NCI-H2107 treated with DMSO at 0.1 percent for 48 hours (cell line): ENCODE results near the gene TTC12.

Source experiments
- DNase-seq: peaks from one replicate; lab custom pipeline; 2025; ENCODE audit not compliant: unreplicated experiment; lab: John Stamatoyannopoulos, UW

Gene TTC12

DNA sequence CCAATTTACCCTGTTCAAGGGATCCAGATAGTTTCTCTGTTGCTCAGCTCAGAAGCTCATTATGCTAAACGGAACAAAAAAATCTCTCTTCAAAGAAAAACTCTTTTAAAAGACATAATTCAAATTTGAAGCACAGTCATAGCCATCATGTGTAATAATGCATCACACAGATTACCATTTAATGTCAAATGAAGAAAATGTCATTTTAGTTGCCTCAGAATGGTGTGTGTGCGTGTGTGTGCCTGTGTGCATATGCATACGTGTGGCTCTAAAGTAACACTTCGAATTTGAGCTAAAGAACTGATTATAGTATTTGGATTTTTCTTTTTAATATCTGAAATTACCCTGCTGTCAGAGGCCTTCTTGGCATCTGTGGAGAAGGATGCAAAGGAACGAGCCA, 9.9 kb downstream of the TTC12 start:
- DNase-seq: no peak

DNA sequence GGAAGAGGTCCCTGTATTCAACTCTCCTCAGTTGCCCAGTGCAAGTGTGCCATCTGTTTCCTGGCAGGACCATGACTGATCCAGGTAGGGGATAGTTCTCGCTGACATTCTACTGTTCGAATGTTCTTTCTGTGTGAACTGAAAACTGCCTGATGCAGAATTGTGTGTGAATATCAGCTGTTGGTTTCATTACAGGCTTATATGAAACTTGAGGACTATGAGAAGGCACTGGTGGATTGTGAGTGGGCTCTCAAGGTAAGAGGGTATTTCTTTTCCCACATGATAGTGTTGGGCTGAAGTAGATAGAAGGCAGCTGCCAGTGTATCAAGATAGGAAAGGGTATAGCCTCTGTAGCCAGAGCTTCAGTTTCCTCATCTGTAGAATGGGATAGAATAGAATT, 15.3 kb downstream of the TTC12 start:
- DNase-seq: no peak

DNA sequence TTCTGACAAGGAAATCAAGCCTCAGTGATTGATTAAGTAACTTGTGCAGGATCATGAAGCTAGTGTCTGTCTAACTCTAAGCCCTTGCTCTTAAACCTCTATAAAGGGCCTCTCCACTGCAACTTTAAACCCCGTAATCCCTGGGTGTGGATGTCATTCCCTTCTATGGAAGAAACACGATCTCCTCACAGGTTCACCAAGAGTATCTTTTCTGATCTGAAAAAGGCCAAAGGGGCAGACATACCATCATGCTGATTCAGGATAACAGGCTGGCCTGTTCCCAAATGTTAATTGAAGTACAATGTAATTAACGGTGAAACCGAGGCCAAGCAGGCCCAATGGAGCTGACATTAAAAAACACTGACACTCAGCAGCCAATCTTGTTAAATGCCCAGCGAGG, 17.1 kb downstream of the TTC12 start:
- DNase-seq: peak; percentile 2

DNA sequence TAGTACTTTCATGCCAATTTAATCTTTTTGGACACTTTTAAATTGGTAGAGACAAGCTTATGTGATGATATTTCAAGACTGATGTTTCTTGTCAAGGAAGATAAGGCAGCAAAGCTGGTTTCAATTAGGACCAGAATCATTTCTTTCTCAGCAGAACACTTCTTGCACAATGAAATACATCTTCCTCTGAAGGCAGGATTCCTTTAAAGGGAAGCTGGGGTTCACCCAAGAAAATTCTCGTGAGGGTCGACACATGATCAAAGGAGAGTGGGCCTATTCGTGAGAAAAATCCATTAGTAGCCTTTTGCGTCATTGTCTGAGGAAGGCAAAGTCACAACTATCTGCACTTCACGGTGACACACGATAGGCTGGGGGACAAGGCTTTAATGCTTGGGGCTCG, 17.6 kb downstream of the TTC12 start:
- no peak for DNase-seq

DNA sequence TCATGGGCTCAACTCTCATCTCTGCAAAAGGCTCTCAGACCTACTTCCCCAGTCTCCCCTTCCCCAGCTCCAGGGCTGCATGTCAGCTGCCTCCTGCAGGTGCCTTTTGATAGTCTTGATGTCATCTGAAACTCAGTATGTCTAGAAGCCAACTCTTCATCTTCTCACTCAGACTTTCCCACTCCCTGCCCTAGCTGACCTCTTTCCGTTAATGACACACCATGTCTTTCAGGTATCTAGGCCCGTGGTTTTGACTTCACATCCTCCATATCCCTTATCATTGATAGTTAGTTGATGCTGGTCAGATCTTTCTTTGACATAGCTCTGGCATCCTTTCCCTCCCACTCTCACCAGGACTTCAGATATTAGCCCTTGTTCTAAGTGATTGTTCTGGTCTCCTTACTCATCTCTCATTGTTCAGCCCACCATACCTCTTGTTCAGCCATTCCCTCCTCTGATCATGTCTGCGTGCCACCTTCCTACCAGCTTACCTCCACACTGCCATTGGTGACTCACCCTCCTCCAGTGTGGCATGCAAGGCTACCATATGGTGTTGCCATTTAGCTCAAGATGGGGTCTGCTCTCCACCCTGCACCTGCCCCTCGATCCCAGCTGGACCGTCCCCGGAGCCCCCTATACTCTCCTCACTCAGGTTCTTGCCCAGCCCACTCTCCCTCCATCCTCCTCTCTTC, 18.4 kb downstream of the TTC12 start:
- DNase-seq: no peak

DNA sequence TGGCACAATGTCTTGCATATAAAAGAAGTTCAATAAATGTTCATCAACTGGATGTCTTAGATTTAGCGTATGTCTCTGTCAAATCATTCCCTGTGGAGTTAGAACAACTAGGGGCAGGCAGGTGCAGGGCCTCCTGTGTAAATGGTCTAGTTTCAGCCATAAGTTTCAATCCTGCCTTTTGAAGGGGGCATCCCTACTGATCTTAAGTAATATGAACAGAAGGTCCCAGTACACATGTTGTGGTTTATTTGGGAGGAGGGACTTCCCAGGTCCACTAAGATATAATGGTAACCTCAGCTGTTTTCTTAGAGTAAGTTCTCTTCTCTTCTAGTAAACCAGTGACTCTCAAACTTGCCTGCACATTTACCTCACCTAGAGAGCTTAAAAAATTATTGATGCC, 19.8 kb downstream of the TTC12 start:
- DNase-seq: no peak

DNA sequence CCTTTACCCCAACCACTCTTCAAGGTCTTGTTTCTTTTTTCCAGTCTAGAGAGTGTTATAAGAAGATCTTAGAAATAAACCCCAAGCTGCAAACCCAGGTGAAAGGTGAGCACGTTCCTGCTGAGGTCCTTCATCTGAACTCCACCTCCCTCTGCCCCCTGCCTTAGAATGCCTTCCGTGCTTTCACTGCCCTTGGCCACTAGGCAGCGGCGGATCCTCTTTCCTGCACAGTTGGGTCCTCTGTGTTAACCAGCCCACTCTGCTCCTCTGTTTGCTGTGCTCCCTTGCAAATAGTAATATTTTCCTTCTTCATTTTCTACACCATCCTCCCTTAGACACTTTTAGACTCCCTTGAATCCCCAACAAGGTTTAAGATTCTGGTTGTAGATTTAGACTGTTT, 24.3 kb downstream of the TTC12 start:
- no peak for DNase-seq

DNA sequence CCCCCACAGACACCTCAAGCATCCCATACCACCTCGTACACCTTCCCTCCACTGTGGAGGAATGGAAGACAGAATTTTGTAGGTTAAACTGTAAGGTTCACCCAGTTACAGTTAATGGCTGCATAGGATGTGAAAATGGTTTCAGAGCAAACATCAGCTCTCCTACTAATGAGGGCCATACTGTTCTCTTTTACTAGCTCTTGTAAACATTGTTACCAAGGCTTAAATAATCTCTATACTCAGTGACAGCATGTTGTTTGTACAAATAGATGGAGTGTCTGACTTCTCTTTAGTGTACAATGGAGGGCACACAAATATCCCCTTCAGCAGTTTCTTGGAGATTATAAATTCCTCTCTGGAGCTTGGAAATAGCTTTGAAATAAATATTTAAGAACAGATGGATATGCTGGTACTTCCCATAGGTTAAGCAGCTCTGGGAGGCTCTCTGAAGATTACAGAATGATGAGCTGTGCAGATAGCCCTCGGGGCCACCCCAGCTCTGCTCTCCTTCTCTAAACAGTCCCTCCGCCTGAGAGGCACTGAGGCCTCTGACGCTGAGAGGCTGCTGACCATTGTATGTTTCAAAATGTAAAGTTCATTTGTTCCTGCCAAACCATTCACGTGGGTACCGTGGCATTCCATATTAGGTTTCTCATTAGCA, 25.7 kb downstream of the TTC12 start:
- no peak for DNase-seq

DNA sequence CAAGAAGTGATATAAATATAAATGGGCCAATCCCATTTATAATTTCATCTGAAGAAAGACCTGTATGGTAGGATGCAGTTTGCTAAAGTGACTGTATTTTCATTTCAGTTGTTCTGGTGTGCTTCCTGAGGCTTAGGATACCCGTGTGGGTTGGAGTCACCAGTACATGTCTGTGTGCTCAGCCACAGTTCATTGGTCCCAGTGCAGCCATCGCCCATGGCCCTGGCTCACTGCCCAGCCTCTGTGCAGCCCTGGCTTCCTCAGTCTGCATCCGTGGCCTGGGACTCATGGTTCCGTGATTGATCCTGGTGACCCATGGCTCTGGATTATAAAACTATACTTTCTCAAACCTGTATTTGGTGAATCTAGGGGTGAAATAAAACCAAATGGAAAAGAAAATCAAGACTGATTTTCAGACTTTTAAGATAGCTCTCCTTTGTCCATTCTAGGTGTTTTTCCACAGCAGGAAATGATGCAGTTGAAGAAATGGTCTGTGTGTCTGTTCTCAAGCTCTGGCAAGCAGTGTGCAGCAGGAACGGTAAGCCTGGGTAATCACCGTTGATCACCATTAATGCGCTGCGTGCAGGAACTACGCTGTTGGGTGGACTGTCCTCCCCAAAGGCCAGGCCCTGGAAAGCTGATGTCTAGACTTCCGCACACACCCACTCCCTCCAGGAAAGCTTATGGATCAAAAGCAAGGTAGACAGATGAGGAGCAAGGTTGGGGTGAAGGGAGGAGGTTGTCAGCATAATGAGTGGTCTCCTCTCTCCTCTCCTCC, 27.2 kb downstream of the TTC12 start:
- no peak for DNase-seq

DNA sequence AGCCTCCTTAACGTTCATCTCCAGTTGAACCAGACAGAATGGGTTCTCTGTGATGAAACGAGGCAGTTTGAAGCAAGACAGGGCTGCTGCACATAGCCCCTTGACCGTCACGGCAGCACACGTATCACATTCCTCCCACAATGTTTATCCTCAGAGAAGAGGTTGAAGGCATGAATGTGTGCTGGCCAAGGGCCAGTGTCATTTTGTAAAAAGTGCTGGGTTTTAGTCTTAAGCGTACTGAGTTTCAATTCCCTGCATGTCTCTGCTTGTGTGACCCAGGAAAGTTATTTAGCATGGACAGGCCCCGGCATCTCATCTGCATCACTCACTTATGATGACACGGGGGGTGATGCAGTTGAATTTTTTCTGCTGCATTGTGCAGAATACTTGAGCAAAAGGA, 31.6 kb downstream of the TTC12 start:
- DNase-seq: no peak

DNA sequence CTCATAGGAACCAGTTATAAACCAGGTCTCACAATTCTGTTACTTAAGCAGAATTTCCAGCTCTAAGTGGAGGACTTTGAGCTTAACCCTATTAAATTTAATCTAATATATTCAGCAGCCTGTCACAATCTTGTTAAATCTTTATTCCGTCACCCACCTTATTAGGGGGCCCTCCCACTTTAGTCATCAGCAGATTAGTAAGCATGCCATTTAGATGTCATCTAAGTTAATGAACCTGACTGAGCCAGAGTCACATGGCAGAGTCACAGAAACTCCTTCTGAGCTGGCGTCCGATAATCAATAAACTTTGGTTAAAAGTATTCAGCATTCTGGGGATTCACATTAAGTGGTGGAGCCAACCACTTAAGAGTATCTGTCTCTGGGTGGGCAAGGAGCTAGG, 35.1 kb downstream of the TTC12 start:
- DNase-seq: no peak

DNA sequence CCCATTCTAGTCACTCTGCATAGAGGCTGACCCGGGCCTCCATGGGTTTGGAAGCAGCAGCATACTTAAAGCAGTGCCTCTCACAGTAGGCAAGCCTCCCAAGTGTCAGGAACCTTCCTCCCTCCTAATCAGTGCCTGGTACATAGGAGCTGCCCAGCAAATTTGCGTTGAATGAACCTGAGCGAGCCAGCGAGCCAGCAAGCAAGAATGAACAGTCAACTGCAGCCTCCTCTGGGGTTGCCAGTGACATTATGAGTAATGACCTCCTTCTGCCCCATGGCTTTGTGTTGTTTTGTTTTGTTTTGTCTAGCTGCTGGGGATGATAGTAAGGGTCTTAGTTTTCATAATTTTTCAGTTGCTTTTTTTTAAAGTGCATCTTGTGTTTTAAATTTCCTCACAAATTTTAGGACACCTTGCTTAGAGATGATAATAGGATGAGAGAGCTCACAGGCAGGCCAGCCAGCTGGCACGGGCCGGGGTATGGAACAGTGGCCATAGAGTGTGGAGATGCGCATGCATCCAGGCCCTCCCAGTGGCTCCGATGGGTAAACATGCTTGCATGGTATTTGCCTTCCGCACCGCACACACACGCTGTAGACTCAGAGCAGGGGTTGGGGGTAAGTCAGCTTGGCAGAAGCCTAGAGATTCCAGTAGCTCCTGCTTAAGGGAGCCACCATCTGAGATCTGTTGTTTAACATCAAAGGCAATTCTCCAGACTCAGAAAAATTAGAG, 36.1 kb downstream of the TTC12 start:
- no peak for DNase-seq

DNA sequence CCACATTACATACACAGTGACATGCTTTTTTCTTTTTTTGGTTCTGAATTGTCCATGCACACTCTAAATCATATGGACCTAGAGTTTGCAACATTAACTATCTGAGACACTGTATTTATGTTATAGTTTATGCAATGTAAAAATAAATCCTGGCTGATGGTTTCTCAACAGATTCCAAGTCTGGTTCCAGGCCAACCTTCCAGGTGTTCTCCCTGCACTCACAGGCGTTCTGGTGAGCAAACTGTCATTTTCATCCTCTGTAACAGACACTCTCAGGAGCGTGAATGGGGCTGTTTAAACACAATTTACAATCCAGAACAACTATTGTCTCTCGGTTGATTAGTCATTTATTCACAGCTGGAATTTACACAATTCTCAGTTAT, 36.7 kb downstream of the TTC12 start:
- peak; percentile 38 for DNase-seq

DNA sequence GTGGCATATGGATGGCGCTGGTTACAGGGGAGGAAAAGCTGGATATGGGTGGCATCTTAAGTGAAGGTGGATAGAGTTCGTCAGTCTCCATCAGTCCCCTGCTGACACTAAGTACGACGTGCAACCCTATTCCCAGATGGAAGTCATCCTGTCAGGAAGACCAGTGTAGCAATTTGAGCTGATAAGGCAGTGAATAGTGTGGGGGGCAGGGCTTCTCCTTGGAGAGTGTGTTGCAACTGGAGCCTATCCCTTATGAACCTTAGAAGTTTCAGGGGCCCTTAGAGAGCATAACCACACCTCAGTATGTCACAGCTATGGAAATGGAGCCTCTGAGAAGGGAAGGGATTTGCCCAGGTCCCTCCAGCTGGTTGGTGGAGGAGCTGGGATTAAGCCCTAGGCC, 37.1 kb downstream of the TTC12 start:
- peak; percentile 38 for DNase-seq

DNA sequence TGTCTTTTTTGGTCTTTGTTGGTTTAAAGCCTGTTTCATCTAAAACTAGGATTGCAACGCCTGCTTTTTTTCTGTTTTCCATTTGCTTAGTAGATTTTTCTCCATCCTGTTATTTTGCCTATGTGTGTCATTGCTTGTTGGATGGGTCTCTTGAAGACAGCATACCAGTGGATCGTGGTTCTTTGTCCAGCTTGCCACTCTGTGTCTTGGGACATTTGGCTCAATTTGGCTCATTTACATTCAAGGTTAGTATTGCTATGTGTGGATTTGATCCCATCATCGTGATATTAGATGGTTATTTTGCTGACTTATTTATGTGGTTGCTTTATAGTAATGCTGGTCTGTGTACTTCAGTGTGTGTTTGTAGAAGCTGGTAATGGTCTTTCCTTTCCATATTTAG, 41.8 kb downstream of the TTC12 start:
- DNase-seq: no peak

DNA sequence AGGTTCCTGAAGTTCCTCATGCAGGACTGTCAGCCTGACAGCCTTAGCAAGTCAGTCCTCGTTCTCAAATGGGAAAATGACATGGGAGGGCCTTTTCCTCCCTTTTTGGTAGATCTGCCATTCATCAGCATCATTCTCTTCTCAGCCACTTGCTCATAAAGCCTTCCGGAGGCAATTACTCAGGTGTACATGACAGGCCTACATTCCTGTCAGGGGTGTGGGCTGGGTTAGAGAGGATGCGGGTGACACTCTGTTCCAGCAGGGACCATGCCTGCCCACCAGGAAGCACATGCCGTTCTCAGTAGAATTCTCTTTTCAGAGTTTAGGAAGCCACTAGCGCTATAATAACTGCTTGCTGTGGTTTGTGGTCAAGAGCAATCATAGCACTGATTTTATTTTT, 49.0 kb downstream of the TTC12 start:
- no peak for DNase-seq

DNA sequence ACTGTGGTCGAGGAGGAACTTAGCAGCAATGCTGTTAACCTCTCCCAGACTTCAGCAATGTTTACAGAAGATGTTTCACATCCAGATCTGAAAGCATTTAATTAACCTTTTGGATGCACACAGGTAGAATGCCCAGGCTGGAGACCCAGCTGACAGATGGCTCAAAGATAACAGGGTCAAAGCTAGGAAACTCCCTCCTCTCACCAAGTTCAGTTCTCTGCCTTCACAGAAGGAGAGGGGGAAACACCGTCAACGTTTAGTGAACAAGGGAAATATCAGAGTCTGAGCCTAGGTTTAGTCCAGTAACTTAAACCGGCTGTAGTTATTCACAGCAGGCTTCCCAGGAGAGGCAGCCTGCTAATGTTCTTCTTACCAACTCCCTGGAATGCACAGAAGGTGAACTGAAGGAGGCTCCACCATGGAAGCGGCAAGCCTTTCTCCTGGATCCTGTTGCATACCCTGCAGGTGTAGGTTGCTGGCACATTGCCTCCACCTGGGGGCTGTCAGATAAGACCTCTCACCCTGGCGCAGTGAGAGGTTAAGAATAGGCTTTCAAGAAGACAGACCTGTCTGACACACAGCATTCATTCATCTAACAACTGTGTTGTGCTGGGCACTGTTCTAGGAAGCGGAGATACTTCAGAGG, 49.7 kb downstream of the TTC12 start:
- no peak for DNase-seq

DNA sequence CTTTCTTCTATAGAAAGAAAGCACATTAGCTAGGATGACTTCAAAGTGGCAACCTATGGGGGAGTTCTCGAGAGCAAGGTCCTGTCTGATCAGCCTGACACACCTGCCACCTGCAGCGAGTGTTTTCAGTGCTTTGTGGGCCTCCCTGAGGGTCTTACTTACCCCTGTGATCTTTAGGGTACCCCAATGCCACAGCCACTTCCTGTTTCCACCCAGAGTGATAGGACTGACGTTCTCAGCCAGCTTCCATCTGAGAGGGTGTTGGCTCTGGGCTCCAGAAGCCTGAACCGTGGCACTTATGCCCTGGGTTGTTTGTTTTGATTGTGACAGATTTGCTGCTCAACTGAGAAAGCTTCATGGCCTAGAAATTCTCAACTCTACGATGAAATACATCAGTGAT, 51.5 kb downstream of the TTC12 start:
- no peak for DNase-seq

DNA sequence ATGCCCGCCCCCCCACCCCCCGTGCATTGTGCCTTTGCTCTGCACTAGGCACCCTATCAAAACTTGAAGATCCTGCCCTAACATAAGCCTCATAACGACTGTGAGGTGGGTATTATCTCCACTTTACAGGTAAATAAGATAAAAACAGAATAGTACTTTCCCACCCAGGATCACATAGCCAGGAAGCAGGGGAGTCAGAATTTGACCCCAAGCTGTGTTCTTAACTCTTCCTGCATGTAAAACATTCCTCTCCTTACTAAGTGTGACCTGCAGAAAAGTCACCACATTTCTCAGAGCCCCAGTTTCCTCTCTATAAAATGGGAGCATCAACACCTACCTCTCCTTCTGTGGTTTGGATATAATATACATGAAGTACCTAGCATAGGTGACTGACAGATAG, 55.0 kb downstream of the TTC12 start:
- DNase-seq: no peak

DNA sequence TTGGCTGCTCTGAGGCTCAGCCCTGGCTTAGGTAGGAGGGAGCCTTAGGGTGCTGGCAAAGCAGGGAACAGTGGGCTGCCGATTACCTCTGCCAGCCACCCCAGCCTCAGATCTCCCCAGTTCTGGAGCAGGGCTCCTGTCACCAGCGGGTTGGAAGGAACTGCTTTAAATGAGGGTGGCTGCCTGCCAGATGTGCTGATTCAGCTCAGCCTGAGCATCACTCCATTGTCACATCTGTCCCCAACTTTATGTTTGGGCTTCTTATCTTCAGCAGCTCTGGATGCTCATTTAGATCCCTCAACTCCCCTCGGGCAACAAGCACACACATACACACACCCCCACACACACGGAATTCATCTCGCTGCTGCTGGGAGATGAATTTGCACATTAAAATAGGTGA, 56.3 kb downstream of the TTC12 start:
- DNase-seq: no peak

DNA sequence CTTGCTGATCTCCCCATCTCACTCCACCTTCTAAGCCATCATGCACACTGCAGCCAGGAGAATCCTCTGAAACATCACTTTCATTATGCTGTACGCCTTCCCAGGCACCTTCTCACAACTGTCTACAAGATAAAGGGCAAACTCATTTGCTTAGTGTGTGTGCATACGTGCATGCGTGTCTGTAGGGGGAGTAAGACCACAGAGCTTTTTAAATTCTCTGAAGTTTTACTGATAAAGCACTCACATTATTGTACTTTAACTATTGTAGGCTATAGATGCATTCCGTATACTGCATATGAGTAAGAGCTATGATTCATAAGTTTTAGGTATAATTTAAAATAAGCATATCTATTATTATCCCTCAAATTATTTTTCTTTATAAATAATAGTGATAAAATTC, 57.9 kb downstream of the TTC12 start:
- no peak for DNase-seq
